Liver (tissue), 9 donors: ENCODE data around the gene DAD1. TPM values are rescaled to one million over a fixed set of nuclear protein-coding genes. Genes with fewer than 3 reads are reported as not detected.

Experiments used
- DNase-seq: peaks from one replicate; pipeline ENCODE4 v3.0.0-alpha.2; 2017; ENCODE audit warnings: low spot score
- H3K27ac ChIP-seq, 2 donors: one replicate each; pipeline ENCODE4 v1.7.0; 2013; ENCODE audit warnings: inconsistent platforms in 2 of 2, low read length in 2 of 2, control low read depth in 1 of 2, low read depth in 1 of 2, mild to moderate bottlenecking in 1 of 2
- H3K27me3 ChIP-seq, 4 donors: one replicate each; pipeline versions ENCODE4 v1.6.1 to v1.7.0; 2013; ENCODE audit warnings: low read length in 3 of 4, inconsistent platforms in 1 of 4, mild to moderate bottlenecking in 1 of 4, moderate library complexity in 1 of 4; ENCODE audit not compliant: control insufficient read depth in 4 of 4, insufficient read depth in 4 of 4
- H3K36me3 ChIP-seq, 4 donors: one replicate each; pipeline versions ENCODE4 v1.6.1 to v1.7.0; 2013; ENCODE audit warnings: low read length in 3 of 4, mild to moderate bottlenecking in 3 of 4, low read depth in 1 of 4, moderate library complexity in 1 of 4; ENCODE audit not compliant: control insufficient read depth in 4 of 4, insufficient read depth in 3 of 4
- H3K4me1 ChIP-seq, 4 donors: one replicate each; pipeline versions ENCODE4 v1.6.1 to v1.7.0; 2013; ENCODE audit warnings: low read length in 3 of 4, mild to moderate bottlenecking in 3 of 4, moderate library complexity in 1 of 4; ENCODE audit not compliant: control insufficient read depth in 4 of 4, insufficient read depth in 4 of 4
- H3K4me3 ChIP-seq, 3 donors: one replicate each; pipeline versions ENCODE4 v1.6.1 to v1.7.0; 2013; ENCODE audit warnings: low read length in 3 of 3, control low read depth in 1 of 3, low read depth in 1 of 3, mild to moderate bottlenecking in 1 of 3
- H3K9ac ChIP-seq, 2 donors: one replicate each; pipeline ENCODE4 v1.7.0; 2013; ENCODE audit warnings: low read length in 2 of 2, mild to moderate bottlenecking in 2 of 2, moderate library complexity in 2 of 2, control low read depth in 1 of 2, low read depth in 1 of 2
- H3K9me3 ChIP-seq, 4 donors: one replicate each; pipeline versions ENCODE4 v1.6.1 to v1.7.0; 2013; ENCODE audit warnings: low read length in 3 of 4; ENCODE audit not compliant: control insufficient read depth in 4 of 4
- FOXA2 ChIP-seq: IDR thresholded peaks from 2 replicates; pipeline ENCODE4 v1.6.1; 2016; ENCODE audit warnings: antibody characterized with exemption
- GABPA ChIP-seq, 2 donors: IDR thresholded peaks in 1 of 2; conservative IDR thresholded peaks in 1 of 2; 2 replicates each; pipeline ENCODE4 v1.6.1; 2016; ENCODE audit warnings: antibody characterized with exemption in 2 of 2, mild to moderate bottlenecking in 1 of 2, moderate library complexity in 1 of 2
- HNF4A ChIP-seq, 2 donors: conservative IDR thresholded peaks; 2 replicates each; pipeline ENCODE4 v1.6.1; 2016; ENCODE audit warnings: antibody characterized with exemption in 2 of 2, mild to moderate bottlenecking in 2 of 2
- NR2F2 ChIP-seq: IDR thresholded peaks from 2 replicates; pipeline ENCODE4 v1.6.1; 2016; ENCODE audit warnings: antibody characterized with exemption
- RAD21 ChIP-seq, 2 donors: IDR thresholded peaks; 2 replicates each; pipeline ENCODE4 v1.6.1; 2016; ENCODE audit warnings: antibody characterized with exemption in 2 of 2, mild to moderate bottlenecking in 2 of 2
- RXRA ChIP-seq, 2 donors: IDR thresholded peaks; 2 replicates each; pipeline ENCODE4 v1.6.1; 2017 to 2018; ENCODE audit warnings: antibody characterized with exemption in 2 of 2, mild to moderate bottlenecking in 1 of 2
- YY1 ChIP-seq: IDR thresholded peaks from 2 replicates; pipeline ENCODE4 v1.6.1; 2016; ENCODE audit warnings: antibody characterized with exemption, mild to moderate bottlenecking
- WGBS: extraction: QIAGEN DNeasy Blood & Tissue Kit; methylation state at CpG from one replicate; pipeline ENCODE4 v1.1.7; 2013; 5-methylcytosine and 5-hydroxymethylcytosine counted together
- polyA plus RNA-seq, 2 donors: library from polyadenylated mRNA; stranded (reverse) in 1 of 2; unstranded in 1 of 2; fragments of 200-250 nt in 1 of 2; fragments of >200 nt in 1 of 2; fragmentation: Nextera tagmentation in 1 of 2; extraction: Ambion mirVana in 1 of 2; gene quantifications; one replicate each; pipeline versions ENCODE4 v1.2.1 to v1.2.3, GENCODE V29; 2013 to 2015
- total RNA-seq, 2 donors: library from RNA; depleted of rRNA; stranded (reverse); fragments of >200 nt; gene quantifications; one replicate each; pipeline ENCODE4 v1.2.3, GENCODE V29; 2014
- TF ChIP-seq, protein P1 (sequence below): IDR thresholded peaks from 2 replicates; pipeline ENCODE4 v1.6.1; 2016; ENCODE audit warnings: antibody characterized with exemption, mild to moderate bottlenecking
- TF ChIP-seq, protein P2 (sequence below): IDR thresholded peaks from 2 replicates; pipeline ENCODE4 v1.6.1; 2016; ENCODE audit warnings: antibody characterized with exemption
- TF ChIP-seq, protein P3 (sequence below): IDR thresholded peaks from 2 replicates; pipeline ENCODE4 v1.6.1; 2016; ENCODE audit warnings: antibody characterized with exemption
- TF ChIP-seq, protein P4 (sequence below): fragments of 150-350 bp; IDR thresholded peaks from 2 replicates; pipeline ENCODE4 v1.5.1; 2017; ENCODE audit warnings: improper control_type of control experiment, low read depth, low read length; ENCODE audit not compliant: missing input control
- donor health status: healthy.
- donor health status: healthy.
- donor health status: healthy.
- donor health status: healthy.
- donor health status: healthy.

The DAD1 gene
- total and polyA plus RNA-seq, 4 donors, result 142 to 254 (median 205) TPM

DNA sequence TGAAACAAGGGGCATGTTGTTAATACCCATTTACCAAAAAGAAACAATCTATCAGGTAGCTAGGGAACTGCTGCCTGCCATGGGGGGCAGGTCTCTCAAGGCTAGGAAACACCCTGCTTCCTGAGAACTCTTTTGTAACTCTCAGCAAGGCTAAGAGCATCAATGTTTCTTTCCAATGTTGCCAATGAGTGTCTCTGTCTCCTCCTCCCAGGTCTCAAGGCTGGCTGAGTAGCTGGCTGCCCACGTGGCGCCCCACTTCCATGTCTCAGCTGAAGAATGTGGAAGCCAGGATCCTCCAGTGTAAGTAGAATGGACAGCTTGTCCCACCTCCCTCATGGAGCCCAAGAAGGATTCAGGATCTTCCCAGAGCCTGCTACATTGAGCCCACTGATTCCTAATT, 12.4 kb upstream of the DAD1 start:
- Histone ChIP-seq H3K4me3 (no peak overlapping the region), H3K9me3 (no peaks in the 10 kb centered on the region), H3K27ac (no peak overlapping the region), H3K36me3 (peaks cover 14 to 44% (median 31%) of the 10 kb centered on the region in 4 donors), H3K4me1 (peaks cover 0 to 22% (median 5%) of the 10 kb centered on the region in 4 donors), H3K9ac (no peak overlapping the region), H3K27me3 (no peaks in the 10 kb centered on the region)
- WGBS, result 98% methylated on average over 2 of the region's 2 CpGs
- DNase-seq, result no peak
- TF ChIP-seq, protein P1, sequence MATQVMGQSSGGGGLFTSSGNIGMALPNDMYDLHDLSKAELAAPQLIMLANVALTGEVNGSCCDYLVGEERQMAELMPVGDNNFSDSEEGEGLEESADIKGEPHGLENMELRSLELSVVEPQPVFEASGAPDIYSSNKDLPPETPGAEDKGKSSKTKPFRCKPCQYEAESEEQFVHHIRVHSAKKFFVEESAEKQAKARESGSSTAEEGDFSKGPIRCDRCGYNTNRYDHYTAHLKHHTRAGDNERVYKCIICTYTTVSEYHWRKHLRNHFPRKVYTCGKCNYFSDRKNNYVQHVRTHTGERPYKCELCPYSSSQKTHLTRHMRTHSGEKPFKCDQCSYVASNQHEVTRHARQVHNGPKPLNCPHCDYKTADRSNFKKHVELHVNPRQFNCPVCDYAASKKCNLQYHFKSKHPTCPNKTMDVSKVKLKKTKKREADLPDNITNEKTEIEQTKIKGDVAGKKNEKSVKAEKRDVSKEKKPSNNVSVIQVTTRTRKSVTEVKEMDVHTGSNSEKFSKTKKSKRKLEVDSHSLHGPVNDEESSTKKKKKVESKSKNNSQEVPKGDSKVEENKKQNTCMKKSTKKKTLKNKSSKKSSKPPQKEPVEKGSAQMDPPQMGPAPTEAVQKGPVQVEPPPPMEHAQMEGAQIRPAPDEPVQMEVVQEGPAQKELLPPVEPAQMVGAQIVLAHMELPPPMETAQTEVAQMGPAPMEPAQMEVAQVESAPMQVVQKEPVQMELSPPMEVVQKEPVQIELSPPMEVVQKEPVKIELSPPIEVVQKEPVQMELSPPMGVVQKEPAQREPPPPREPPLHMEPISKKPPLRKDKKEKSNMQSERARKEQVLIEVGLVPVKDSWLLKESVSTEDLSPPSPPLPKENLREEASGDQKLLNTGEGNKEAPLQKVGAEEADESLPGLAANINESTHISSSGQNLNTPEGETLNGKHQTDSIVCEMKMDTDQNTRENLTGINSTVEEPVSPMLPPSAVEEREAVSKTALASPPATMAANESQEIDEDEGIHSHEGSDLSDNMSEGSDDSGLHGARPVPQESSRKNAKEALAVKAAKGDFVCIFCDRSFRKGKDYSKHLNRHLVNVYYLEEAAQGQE, result no peak
- TF ChIP-seq HNF4A (conservative IDR thresholded peaks at IDR 0.05) (no peak), RXRA (IDR thresholded peaks at IDR 0.05) (no peak), GABPA (IDR thresholded peaks at IDR 0.05 in 1 of 2, conservative IDR thresholded peaks at IDR 0.05 in 1 of 2) (no peak)
- TF ChIP-seq, protein P2, sequence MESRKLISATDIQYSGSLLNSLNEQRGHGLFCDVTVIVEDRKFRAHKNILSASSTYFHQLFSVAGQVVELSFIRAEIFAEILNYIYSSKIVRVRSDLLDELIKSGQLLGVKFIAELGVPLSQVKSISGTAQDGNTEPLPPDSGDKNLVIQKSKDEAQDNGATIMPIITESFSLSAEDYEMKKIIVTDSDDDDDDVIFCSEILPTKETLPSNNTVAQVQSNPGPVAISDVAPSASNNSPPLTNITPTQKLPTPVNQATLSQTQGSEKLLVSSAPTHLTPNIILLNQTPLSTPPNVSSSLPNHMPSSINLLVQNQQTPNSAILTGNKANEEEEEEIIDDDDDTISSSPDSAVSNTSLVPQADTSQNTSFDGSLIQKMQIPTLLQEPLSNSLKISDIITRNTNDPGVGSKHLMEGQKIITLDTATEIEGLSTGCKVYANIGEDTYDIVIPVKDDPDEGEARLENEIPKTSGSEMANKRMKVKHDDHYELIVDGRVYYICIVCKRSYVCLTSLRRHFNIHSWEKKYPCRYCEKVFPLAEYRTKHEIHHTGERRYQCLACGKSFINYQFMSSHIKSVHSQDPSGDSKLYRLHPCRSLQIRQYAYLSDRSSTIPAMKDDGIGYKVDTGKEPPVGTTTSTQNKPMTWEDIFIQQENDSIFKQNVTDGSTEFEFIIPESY, result no peak

DNA sequence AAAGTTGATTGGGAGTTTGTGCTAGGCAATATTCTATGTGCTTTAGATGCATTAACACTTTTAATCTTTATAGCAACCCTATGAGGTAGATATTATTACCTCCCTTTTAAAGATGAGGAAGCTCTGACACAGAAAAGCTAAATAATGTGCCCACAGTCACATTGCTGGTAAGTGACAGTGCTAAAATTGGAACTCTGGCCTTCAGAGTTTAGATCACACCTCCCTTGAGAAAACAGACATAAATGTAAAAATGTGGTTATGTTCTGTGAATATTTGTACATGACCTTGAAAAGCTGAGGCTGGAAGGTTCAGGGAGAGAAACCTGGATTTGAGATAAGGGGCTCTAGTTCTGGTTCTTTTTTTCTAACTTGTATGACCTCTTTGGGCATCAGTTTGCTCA, 11.0 kb upstream of the DAD1 start:
- Histone ChIP-seq H3K27me3 (no peaks in the 10 kb centered on the region), H3K27ac (no peak overlapping the region), H3K4me1 (peaks cover 0 to 22% (median 5%) of the 10 kb centered on the region in 4 donors), H3K4me3 (peak overlapping the region in 1 of 3 donors; percentile 85), H3K36me3 (peaks cover 12 to 29% (median 18%) of the 10 kb centered on the region in 4 donors), H3K9ac (no peak overlapping the region), H3K9me3 (no peaks in the 10 kb centered on the region)
- TF ChIP-seq, protein P3, sequence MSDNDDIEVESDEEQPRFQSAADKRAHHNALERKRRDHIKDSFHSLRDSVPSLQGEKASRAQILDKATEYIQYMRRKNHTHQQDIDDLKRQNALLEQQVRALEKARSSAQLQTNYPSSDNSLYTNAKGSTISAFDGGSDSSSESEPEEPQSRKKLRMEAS, result no peak
- no peak for TF ChIP-seq YY1
- TF ChIP-seq RAD21 (IDR thresholded peaks at IDR 0.05), result no peak
- no peak for DNase-seq

DNA sequence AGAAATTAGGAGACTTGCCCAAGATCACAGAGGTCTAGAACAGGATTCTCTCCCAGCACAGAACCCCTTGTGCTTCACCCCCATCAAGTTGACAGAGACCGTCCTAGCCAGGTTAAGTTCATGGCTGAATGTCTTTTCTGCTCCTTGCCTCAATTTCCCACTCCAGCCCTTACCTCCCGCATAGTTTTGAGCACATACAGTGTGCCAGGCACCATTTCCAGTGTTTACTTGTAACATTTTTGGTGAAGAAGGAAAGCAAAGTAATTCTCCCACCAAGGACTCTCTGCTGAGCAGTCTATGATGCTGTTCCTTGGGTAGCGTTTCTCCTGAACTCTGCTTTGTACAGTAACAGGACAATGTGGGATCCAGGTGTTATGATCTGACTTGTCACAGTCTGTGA, 10.3 kb upstream of the DAD1 start:
- peak overlapping the region in 1 of 2 donors; percentile 94 for H3K27ac ChIP-seq
- H3K36me3 ChIP-seq, result peaks cover 9 to 23% (median 16%) of the 10 kb centered on the region in 4 donors
- H3K4me3 ChIP-seq, result peak overlapping the region in 2 of 3 donors; percentile 9 to 85
- H3K27me3 ChIP-seq, result no peaks in the 10 kb centered on the region
- H3K4me1 ChIP-seq, result peaks cover 0 to 22% (median 5%) of the 10 kb centered on the region in 4 donors
- TF ChIP-seq RXRA (IDR thresholded peaks at IDR 0.05) (no peak), FOXA2 (no peak), RAD21 (IDR thresholded peaks at IDR 0.05) (no peak), NR2F2 (no peak)
- TF ChIP-seq, protein P4, sequence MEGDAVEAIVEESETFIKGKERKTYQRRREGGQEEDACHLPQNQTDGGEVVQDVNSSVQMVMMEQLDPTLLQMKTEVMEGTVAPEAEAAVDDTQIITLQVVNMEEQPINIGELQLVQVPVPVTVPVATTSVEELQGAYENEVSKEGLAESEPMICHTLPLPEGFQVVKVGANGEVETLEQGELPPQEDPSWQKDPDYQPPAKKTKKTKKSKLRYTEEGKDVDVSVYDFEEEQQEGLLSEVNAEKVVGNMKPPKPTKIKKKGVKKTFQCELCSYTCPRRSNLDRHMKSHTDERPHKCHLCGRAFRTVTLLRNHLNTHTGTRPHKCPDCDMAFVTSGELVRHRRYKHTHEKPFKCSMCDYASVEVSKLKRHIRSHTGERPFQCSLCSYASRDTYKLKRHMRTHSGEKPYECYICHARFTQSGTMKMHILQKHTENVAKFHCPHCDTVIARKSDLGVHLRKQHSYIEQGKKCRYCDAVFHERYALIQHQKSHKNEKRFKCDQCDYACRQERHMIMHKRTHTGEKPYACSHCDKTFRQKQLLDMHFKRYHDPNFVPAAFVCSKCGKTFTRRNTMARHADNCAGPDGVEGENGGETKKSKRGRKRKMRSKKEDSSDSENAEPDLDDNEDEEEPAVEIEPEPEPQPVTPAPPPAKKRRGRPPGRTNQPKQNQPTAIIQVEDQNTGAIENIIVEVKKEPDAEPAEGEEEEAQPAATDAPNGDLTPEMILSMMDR, result no peak
- H3K9ac ChIP-seq, result peak overlapping the region in 1 of 2 donors; percentile 73
- 89% methylated on average over 3 of the region's 3 CpGs for WGBS
- H3K9me3 ChIP-seq, result no peaks in the 10 kb centered on the region
- no peak for DNase-seq
